ENCODE measurements around the gene IRF2BPL.

IRF2BPL gene

GRCh38 chr14:77053046-77053841 lies 24.7 kb upstream of the IRF2BPL start:
- DNase-seq (ENCODE audit: low read depth): peak; percentile 67

- no peak for DNase-seq (ENCODE audit: low read depth)
Measured at GRCh38 chr14:77052281-77053044, 24.0 kb upstream of the IRF2BPL start.

GRCh38 chr14:77051116-77051515 lies 22.6 kb upstream of the IRF2BPL start:
- DNase-seq (ENCODE audit: low read depth): no peak

- no peak for DNase-seq (ENCODE audit: low read depth)
Measured at GRCh38 chr14:77046721-77047120, 18.2 kb upstream of the IRF2BPL start.

- no peak for DNase-seq (ENCODE audit: low read depth)
Measured at GRCh38 chr14:77045238-77046162, 17.0 kb upstream of the IRF2BPL start.

- DNase-seq (ENCODE audit: low read depth): no peak
Measured at GRCh38 chr14:77044783-77045237, 16.3 kb upstream of the IRF2BPL start.

GRCh38 chr14:77043984-77044485 lies 15.5 kb upstream of the IRF2BPL start:
- no peak for DNase-seq (ENCODE audit: low read depth)

- no peak for DNase-seq (ENCODE audit: low read depth)
Measured at GRCh38 chr14:77043177-77043983, 14.9 kb upstream of the IRF2BPL start.

- no peak for DNase-seq (ENCODE audit: low read depth)
Measured at GRCh38 chr14:77041881-77042545, 13.5 kb upstream of the IRF2BPL start.

GRCh38 chr14:77040741-77041653 lies 12.5 kb upstream of the IRF2BPL start:
- no peak for DNase-seq (ENCODE audit: low read depth)

- peak; percentile 89 for DNase-seq (ENCODE audit: low read depth)
Measured at GRCh38 chr14:77040059-77040740, 11.7 kb upstream of the IRF2BPL start.

GRCh38 chr14:77039285-77040058 lies 11.0 kb upstream of the IRF2BPL start:
- DNase-seq (ENCODE audit: low read depth): no peak

GRCh38 chr14:77037938-77038568 lies 9.5 kb upstream of the IRF2BPL start:
- peak; percentile 53 for DNase-seq (ENCODE audit: low read depth)

GRCh38 chr14:77037215-77037937 lies 8.9 kb upstream of the IRF2BPL start:
- DNase-seq (ENCODE audit: low read depth): no peak

- no peak for DNase-seq (ENCODE audit: low read depth)
Measured at GRCh38 chr14:77036484-77037214, 8.1 kb upstream of the IRF2BPL start.

GRCh38 chr14:77035267-77035666 lies 6.8 kb upstream of the IRF2BPL start:
- DNase-seq (ENCODE audit: low read depth): no peak
